Breast epithelium (tissue), 4 donors: Measurements from ENCODE around the gene NWD2. TPM values are rescaled to one million over a fixed set of nuclear protein-coding genes. Genes with fewer than 3 reads are reported as not detected.

Experiments
- DNase-seq, 2 donors: peaks; one replicate each; pipeline ENCODE4 v3.0.0-alpha.2; 2019; ENCODE audit warnings: low spot score in 2 of 2
- H3K27ac ChIP-seq, 2 donors: fragments of 200-600 bp; sonication (generic) in 1 of 2; one replicate each; pipeline ENCODE4 v1.5.1; 2016 to 2019; ENCODE audit warnings: mild to moderate bottlenecking in 1 of 2
- H3K27me3 ChIP-seq, 2 donors: fragments of 200-600 bp; sonication (generic) in 1 of 2; one replicate each; pipeline versions ENCODE4 v1.5.1 to v1.6.0; 2017 to 2019; ENCODE audit warnings: control low read depth in 1 of 2, mild to moderate bottlenecking in 1 of 2
- H3K36me3 ChIP-seq: fragments of 200-600 bp; one replicate; pipeline ENCODE4 v1.5.1; 2019
- H3K4me1 ChIP-seq, 2 donors: fragments of 200-600 bp; sonication (generic); one replicate each; pipeline ENCODE4 v1.5.1; 2016 to 2019; ENCODE audit warnings: control low read depth in 1 of 2
- H3K4me3 ChIP-seq, 3 donors: fragments of 200-600 bp; sonication (generic); 1 replicate in 2 of 3; 2 replicates in 1 of 3; pipeline ENCODE4 v1.5.1; 2016 to 2019; ENCODE audit warnings: mild to moderate bottlenecking in 3 of 3, moderate library complexity in 2 of 3
- H3K9me3 ChIP-seq, 2 donors: fragments of 200-600 bp; sonication (generic) in 1 of 2; one replicate each; pipeline ENCODE4 v1.5.1; 2016 to 2019; ENCODE audit warnings: control low read depth in 1 of 2
- CTCF ChIP-seq, 3 donors: fragments of 450-650 bp; IDR thresholded peaks; one replicate each; pipeline ENCODE4 v1.5.1; 2016 to 2017; ENCODE audit warnings: antibody characterized with exemption in 3 of 3, mild to moderate bottlenecking in 3 of 3, moderate library complexity in 3 of 3
- POLR2A ChIP-seq: fragments of 450-650 bp; IDR thresholded peaks from one replicate; pipeline ENCODE4 v1.6.1; 2016; ENCODE audit warnings: antibody characterized with exemption, mild to moderate bottlenecking, moderate library complexity
- POLR2AphosphoS5 ChIP-seq, 3 donors: sonication (generic); formaldehyde crosslinking; IDR thresholded peaks; one replicate each; pipeline ENCODE4 v1.6.1; 2017; ENCODE audit warnings: antibody characterized with exemption in 3 of 3
- intact Hi-C: fragments of 100-400 bp; cut with DNase I; formaldehyde crosslinking; loops from one replicate; pipeline ENCODE4 v1.15.1; 2023; ENCODE audit warnings: low total_unique reads
- total RNA-seq, 3 donors: library from RNA; depleted of rRNA; stranded (reverse); fragments of >200 nt; gene quantifications; one replicate each; pipeline ENCODE4 v1.1.0, GENCODE V29; 2016

The NWD2 gene
- total RNA-seq, 3 donors from 2014 or later, result 0.48 to 2.2 (median 0.66) TPM

DNA sequence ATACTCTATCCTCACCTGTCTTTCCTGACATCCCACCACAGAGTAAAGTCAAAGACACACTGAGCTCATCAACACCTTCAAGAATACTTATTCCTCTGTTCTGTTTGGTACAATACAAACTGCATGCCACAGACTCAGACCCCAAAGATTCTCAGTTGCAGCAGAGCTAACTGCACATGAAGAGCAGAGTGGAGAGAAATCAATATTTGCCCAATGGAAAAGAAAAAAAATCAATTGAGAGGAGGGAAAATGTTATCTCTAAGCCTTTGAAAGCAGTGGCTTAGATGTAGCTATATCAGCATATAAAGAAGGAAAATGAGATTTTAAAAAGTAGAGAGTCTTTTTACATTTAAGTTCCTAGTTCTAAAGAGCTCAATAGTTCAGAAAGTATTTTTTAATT, 180.2 kb downstream of the NWD2 start:
- Histone ChIP-seq H3K27me3 (no peaks in the 10 kb centered on the region), H3K4me1 (no peaks in the 10 kb centered on the region), H3K4me3 (no peak overlapping the region), H3K36me3 (no peaks in the 10 kb centered on the region), H3K9me3 (no peaks in the 10 kb centered on the region), H3K27ac (no peak overlapping the region)
- intact Hi-C loops, result no loop called here
- no peak for TF ChIP-seq CTCF (IDR thresholded peaks at IDR 0.05)
- TF ChIP-seq POLR2A, result no peak
- TF ChIP-seq POLR2AphosphoS5 (IDR thresholded peaks at IDR 0.05), result no peak
- DNase-seq, result no peak

DNA sequence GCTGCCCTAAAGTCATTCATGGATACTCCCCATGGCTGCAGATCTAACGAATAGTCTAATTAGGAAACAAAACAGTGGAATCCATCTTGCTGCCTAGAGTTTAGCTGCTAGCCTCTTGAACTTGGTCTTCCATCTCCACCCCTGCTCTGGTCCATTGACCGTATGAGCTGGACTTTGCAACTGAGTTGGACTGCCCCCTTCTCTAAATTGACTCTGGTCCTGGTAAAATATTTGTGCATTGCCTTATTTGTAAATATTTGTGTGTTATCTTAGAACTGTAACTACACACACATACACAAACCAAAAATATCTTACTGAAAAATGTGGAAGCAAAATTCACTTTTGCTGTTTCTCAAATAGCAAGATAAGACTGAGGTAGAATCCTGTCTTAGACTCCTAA, 181.3 kb downstream of the NWD2 start:
- Histone ChIP-seq H3K36me3 (no peaks in the 10 kb centered on the region), H3K27ac (no peak overlapping the region), H3K4me3 (no peak overlapping the region), H3K9me3 (no peaks in the 10 kb centered on the region), H3K4me1 (no peaks in the 10 kb centered on the region), H3K27me3 (no peaks in the 10 kb centered on the region)
- no peak for TF ChIP-seq CTCF (IDR thresholded peaks at IDR 0.05)
- TF ChIP-seq POLR2AphosphoS5 (IDR thresholded peaks at IDR 0.05), result no peak
- TF ChIP-seq POLR2A, result no peak
- intact Hi-C loops, result no loop called here
- DNase-seq, result no peak

- H3K36me3 ChIP-seq, result no peaks in the 10 kb centered on the region
- no peak overlapping the region for H3K4me3 ChIP-seq
- H3K4me1 ChIP-seq, result no peaks in the 10 kb centered on the region
- DNase-seq, result no peak
- no peak for TF ChIP-seq CTCF (IDR thresholded peaks at IDR 0.05)
- TF ChIP-seq POLR2AphosphoS5 (IDR thresholded peaks at IDR 0.05), result no peak
- TF ChIP-seq POLR2A, result no peak
- H3K27ac ChIP-seq, result no peak overlapping the region
- intact Hi-C loops, result no loop called here
- H3K9me3 ChIP-seq, result no peaks in the 10 kb centered on the region
- H3K27me3 ChIP-seq, result no peaks in the 10 kb centered on the region
Observed at GRCh38 chr4:37427193-37427592, 182.7 kb downstream of the NWD2 start.

DNA sequence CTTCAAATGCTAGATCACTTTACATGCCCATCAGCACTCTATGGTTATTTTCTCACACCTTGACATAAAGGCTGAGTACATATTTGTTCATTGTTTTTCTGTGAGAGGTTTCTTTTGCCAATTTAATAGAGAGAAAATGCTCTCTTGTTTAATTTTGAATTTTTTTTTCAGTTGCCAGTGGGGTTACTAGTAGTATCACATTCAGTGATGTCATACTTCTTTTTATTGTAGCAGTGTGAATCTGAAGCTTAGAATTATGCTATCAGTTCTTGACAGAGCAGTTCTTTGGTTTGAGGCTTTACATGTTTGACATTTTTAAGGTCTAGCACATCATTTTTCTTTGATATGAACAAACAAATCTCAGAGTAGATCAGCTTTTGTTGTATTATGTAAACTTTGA, 185.4 kb downstream of the NWD2 start:
- no peaks in the 10 kb centered on the region for H3K9me3 ChIP-seq
- no peaks in the 10 kb centered on the region for H3K36me3 ChIP-seq
- H3K4me3 ChIP-seq, result no peak overlapping the region
- no peak for DNase-seq
- H3K4me1 ChIP-seq, result no peaks in the 10 kb centered on the region
- TF ChIP-seq POLR2AphosphoS5 (IDR thresholded peaks at IDR 0.05) (no peak), CTCF (IDR thresholded peaks at IDR 0.05) (no peak), POLR2A (no peak)
- no peak overlapping the region for H3K27ac ChIP-seq
- peaks cover 0 to 5% of the 10 kb centered on the region in 2 donors for H3K27me3 ChIP-seq
- intact Hi-C loops, result no loop called here

GRCh38 chr4:37430718-37431416, 186.3 kb downstream of the NWD2 start:
- Histone ChIP-seq H3K4me3 (no peak overlapping the region), H3K27ac (no peak overlapping the region), H3K27me3 (peaks cover 0 to 5% of the 10 kb centered on the region in 2 donors), H3K4me1 (no peaks in the 10 kb centered on the region), H3K9me3 (no peaks in the 10 kb centered on the region), H3K36me3 (no peaks in the 10 kb centered on the region)
- intact Hi-C loops, result no loop called here
- no peak for DNase-seq
- TF ChIP-seq POLR2A, result no peak
- TF ChIP-seq POLR2AphosphoS5 (IDR thresholded peaks at IDR 0.05), result no peak
- no peak for TF ChIP-seq CTCF (IDR thresholded peaks at IDR 0.05)
